H9 (cell line): Measurements from ENCODE around the gene PPM1N. TPM values are rescaled to one million over a fixed set of nuclear protein-coding genes. Genes with fewer than 3 reads are reported as not detected.

ENCODE experiments used
- DNase-seq: peaks from one replicate; pipeline ENCODE4 v3.0.0-alpha.2; 2017
- H2AFZ ChIP-seq: one replicate; pipeline ENCODE4 v1.6.1; 2013; ENCODE audit warnings: mild to moderate bottlenecking, low read length, control low read depth, moderate library complexity
- H2AK5ac ChIP-seq: 2 replicates; pipeline ENCODE4 v1.6.1; 2013; ENCODE audit warnings: low read length, control low read depth, mixed read lengths; ENCODE audit not compliant: insufficient read length
- H2BK120ac ChIP-seq: one replicate; pipeline ENCODE4 v1.6.1; 2013; ENCODE audit warnings: low read depth, mild to moderate bottlenecking, low read length, control low read depth, inconsistent platforms; ENCODE audit not compliant: poor library complexity, severe bottlenecking
- H2BK12ac ChIP-seq: 2 replicates; pipeline ENCODE4 v1.6.1; 2013; ENCODE audit warnings: low read length, control low read depth, mixed read lengths, low read depth; ENCODE audit not compliant: insufficient read length
- H2BK15ac ChIP-seq: 2 replicates; pipeline ENCODE4 v1.6.1; 2013; ENCODE audit warnings: low read depth, low read length, control low read depth
- H2BK20ac ChIP-seq: one replicate; pipeline ENCODE4 v1.6.1; 2013; ENCODE audit warnings: low read depth, mild to moderate bottlenecking, low read length, control low read depth, inconsistent platforms; ENCODE audit not compliant: poor library complexity, severe bottlenecking
- H2BK5ac ChIP-seq: 2 replicates; pipeline ENCODE4 v1.6.1; 2013; ENCODE audit warnings: low read length, control low read depth, mixed read lengths; ENCODE audit not compliant: insufficient read length
- H3K14ac ChIP-seq: 2 replicates; pipeline ENCODE4 v1.6.1; 2013; ENCODE audit warnings: low read length, control low read depth; ENCODE audit not compliant: insufficient read depth
- H3K18ac ChIP-seq: 2 replicates; pipeline ENCODE4 v1.6.1; 2013; ENCODE audit warnings: low read depth, mild to moderate bottlenecking, mixed read lengths, low read length, control low read depth; ENCODE audit not compliant: insufficient read length
- H3K23ac ChIP-seq: 2 replicates; pipeline ENCODE4 v1.6.1; 2013; ENCODE audit warnings: low read length, control low read depth, mixed read lengths, low read depth; ENCODE audit not compliant: insufficient read length
- H3K23me2 ChIP-seq: 2 replicates; pipeline ENCODE4 v1.6.1; 2013; ENCODE audit warnings: low read depth, mild to moderate bottlenecking, mixed read lengths, low read length, control low read depth; ENCODE audit not compliant: insufficient read length, poor library complexity, severe bottlenecking
- H3K27ac ChIP-seq: 2 replicates; pipeline ENCODE4 v1.5.1; 2013; ENCODE audit warnings: low read length, control low read depth, mixed read lengths, low read depth; ENCODE audit not compliant: insufficient read length
- H3K27me3 ChIP-seq: 2 replicates; pipeline ENCODE4 v1.6.1; 2013; ENCODE audit warnings: low read length, control low read depth, inconsistent platforms; ENCODE audit not compliant: insufficient read depth
- H3K4ac ChIP-seq: 2 replicates; pipeline ENCODE4 v1.6.1; 2013; ENCODE audit warnings: low read depth, mild to moderate bottlenecking, control low read depth, inconsistent platforms, low read length, moderate library complexity
- H3K4me1 ChIP-seq: 2 replicates; pipeline ENCODE4 v1.6.1; 2013; ENCODE audit warnings: low read length, control low read depth, inconsistent platforms; ENCODE audit not compliant: insufficient read depth
- H3K4me2 ChIP-seq: 2 replicates; pipeline ENCODE4 v1.6.1; 2013; ENCODE audit warnings: low read length, control low read depth, mixed read lengths; ENCODE audit not compliant: insufficient read length, insufficient read depth
- H3K56ac ChIP-seq: 2 replicates; pipeline ENCODE4 v1.6.1; 2013; ENCODE audit warnings: low read depth, mild to moderate bottlenecking, mixed read lengths, low read length, control low read depth; ENCODE audit not compliant: insufficient read length
- H3K79me1 ChIP-seq: 2 replicates; pipeline ENCODE4 v1.6.1; 2013; ENCODE audit warnings: low read depth, mild to moderate bottlenecking, moderate library complexity, low read length, control low read depth, inconsistent platforms; ENCODE audit not compliant: insufficient read depth, poor library complexity, severe bottlenecking
- H3K79me2 ChIP-seq: 2 replicates; pipeline ENCODE4 v1.6.1; 2013; ENCODE audit warnings: low read length, control low read depth, inconsistent platforms; ENCODE audit not compliant: insufficient read depth
- H3K9ac ChIP-seq: 2 replicates; pipeline ENCODE4 v1.6.1; 2013; ENCODE audit warnings: low read length, control low read depth, mixed read lengths; ENCODE audit not compliant: insufficient read length; ENCODE audit errors: extremely low read depth
- H3K9me3 ChIP-seq: one replicate; pipeline ENCODE4 v1.6.1; 2013; ENCODE audit warnings: low read depth, low read length, inconsistent platforms; ENCODE audit not compliant: control insufficient read depth
- H3T11ph ChIP-seq: one replicate; pipeline ENCODE4 v1.6.1; 2013; ENCODE audit warnings: mild to moderate bottlenecking, low read length, control low read depth, inconsistent platforms
- H4K20me1 ChIP-seq: one replicate; pipeline ENCODE4 v1.6.1; 2013; ENCODE audit not compliant: control insufficient read depth, insufficient read length, insufficient read depth
- H4K5ac ChIP-seq: 2 replicates; pipeline ENCODE4 v1.6.1; 2013; ENCODE audit warnings: low read depth, mild to moderate bottlenecking, mixed read lengths, low read length, control low read depth; ENCODE audit not compliant: insufficient read length
- H4K8ac ChIP-seq: replicated peaks from 2 replicates; pipeline ENCODE4 v1.6.1; 2013; ENCODE audit warnings: low read length, control low read depth, mixed read lengths, low read depth; ENCODE audit not compliant: insufficient read length
- H4K91ac ChIP-seq: 2 replicates; pipeline ENCODE4 v1.6.1; 2013; ENCODE audit warnings: low read depth, mild to moderate bottlenecking, moderate library complexity, mixed read lengths, low read length, control low read depth; ENCODE audit not compliant: insufficient read length
- H3K27ac Mint-ChIP-seq, 3 experiments: 2 replicates in 2 of 3; 3 replicates in 1 of 3; pipeline ENCODE4 v1.8.0; 2020 to 2021; ENCODE audit warnings: mixed read lengths in 3 of 3, mild to moderate bottlenecking in 1 of 3, moderate library complexity in 1 of 3
- H3K27me3 Mint-ChIP-seq: 2 replicates; pipeline ENCODE4 v1.8.0; 2021; ENCODE audit warnings: low read depth, mild to moderate bottlenecking, moderate library complexity, mixed read lengths
- H3K36me3 Mint-ChIP-seq, 3 experiments: 2 replicates in 2 of 3; 3 replicates in 1 of 3; pipeline ENCODE4 v1.8.0; 2020 to 2021; ENCODE audit warnings: low read depth in 3 of 3, mixed read lengths in 3 of 3; ENCODE audit not compliant: insufficient read depth in 1 of 3
- H3K4me1 Mint-ChIP-seq, 2 experiments: 2 replicates each; pipeline ENCODE4 v1.8.0; 2020; ENCODE audit warnings: mixed read lengths in 2 of 2
- H3K4me3 Mint-ChIP-seq, 2 experiments: 2 replicates in 1 of 2; 3 replicates in 1 of 2; pipeline ENCODE4 v1.8.0; 2020 to 2021; ENCODE audit warnings: mild to moderate bottlenecking in 2 of 2, mixed read lengths in 2 of 2, moderate library complexity in 1 of 2
- H3K9me3 Mint-ChIP-seq, 2 experiments: 2 replicates in 1 of 2; 3 replicates in 1 of 2; pipeline ENCODE4 v1.8.0; 2020; ENCODE audit warnings: mild to moderate bottlenecking in 2 of 2, mixed read lengths in 2 of 2, moderate library complexity in 1 of 2
- WGBS: extraction: QIAGEN DNeasy Blood & Tissue Kit; methylation state at CpG from one replicate; pipeline ENCODE4 v1.1.7; 2013; ENCODE audit warnings: missing lambda C conversion rate, low lambda C conversion rate, mixed read lengths; ENCODE audit not compliant: insufficient read length; ENCODE audit errors: extremely low coverage; 5-methylcytosine and 5-hydroxymethylcytosine counted together
- total RNA-seq: library from RNA; stranded (reverse); gene quantifications from 2 replicates; pipeline ENCODE4 v1.2.1, GENCODE V29; 2021
- TF ChIP-seq, protein P1 (sequence below): fragments of 200-600 bp; sonication (generic); conservative IDR thresholded peaks from 3 replicates; pipeline ENCODE4 v1.8.0; 2021; ENCODE audit warnings: antibody characterized with exemption, mild to moderate bottlenecking

Gene PPM1N
- total RNA-seq, 1 experiment from 2014 or later = 7.7 TPM

DNA sequence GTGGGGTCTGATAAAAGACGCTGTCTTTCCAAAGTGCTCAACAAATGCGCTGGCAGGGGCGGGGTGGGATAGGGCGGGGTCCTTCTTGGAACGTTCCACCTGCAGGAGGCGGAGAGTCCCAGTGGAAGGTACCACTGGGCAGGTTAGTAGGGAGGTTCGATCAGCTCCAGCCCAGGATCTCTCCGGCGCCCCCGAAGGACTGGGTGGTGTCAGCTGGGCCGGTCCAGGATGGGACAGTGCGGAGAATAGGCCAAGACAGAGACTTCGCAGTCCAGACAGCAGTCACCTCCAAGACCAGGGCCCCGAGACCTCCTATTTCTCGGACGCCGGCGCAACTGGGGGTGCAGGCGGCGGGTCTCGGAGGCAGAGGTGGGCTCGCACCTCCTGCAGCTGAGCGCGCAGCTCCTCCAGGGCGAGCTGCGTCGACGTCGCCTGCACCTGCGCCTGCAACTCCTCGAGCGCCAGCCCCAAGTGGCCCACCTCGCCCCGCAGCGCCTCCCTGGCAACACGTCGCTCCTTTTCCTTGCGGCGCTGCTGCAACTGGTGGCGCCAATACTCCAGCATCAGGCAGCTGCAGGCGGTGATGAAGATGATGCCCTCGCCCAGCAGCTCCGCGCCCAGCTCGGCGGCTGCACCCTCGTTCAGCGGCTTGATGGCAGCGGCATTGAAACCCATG lies 30.6 kb downstream of the PPM1N start:
- H3K23ac ChIP-seq = no peak overlapping the region
- peak overlapping the region; percentile 64 to 83 for H3K4me3 Mint-ChIP-seq
- no peak overlapping the region for H3K14ac ChIP-seq
- no peak overlapping the region for H3T11ph ChIP-seq
- H3K4me2 ChIP-seq = peak overlapping the region; percentile 84
- H3K27ac Mint-ChIP-seq = peak overlapping the region in 2 of 3 experiments; percentile 46 to 80; a peak in 4 of 7 replicates
- no peaks in the 10 kb centered on the region for H3K9me3 ChIP-seq
- no peak overlapping the region for H2BK20ac ChIP-seq
- peaks cover 12% of the 10 kb centered on the region in 2 experiments for H3K9me3 Mint-ChIP-seq
- H3K36me3 Mint-ChIP-seq = peaks cover 29 to 49% (median 32%) of the 10 kb centered on the region in 3 experiments
- no peak overlapping the region for H2BK12ac ChIP-seq
- no peak overlapping the region for H3K18ac ChIP-seq
- peaks cover 18 to 24% of the 10 kb centered on the region in 2 experiments for H3K4me1 Mint-ChIP-seq
- no peak overlapping the region for H2BK5ac ChIP-seq
- no peak overlapping the region for H4K91ac ChIP-seq
- no CpG with 5 or more reads among the region's 49 CpGs for WGBS
- TF ChIP-seq, protein P1, sequence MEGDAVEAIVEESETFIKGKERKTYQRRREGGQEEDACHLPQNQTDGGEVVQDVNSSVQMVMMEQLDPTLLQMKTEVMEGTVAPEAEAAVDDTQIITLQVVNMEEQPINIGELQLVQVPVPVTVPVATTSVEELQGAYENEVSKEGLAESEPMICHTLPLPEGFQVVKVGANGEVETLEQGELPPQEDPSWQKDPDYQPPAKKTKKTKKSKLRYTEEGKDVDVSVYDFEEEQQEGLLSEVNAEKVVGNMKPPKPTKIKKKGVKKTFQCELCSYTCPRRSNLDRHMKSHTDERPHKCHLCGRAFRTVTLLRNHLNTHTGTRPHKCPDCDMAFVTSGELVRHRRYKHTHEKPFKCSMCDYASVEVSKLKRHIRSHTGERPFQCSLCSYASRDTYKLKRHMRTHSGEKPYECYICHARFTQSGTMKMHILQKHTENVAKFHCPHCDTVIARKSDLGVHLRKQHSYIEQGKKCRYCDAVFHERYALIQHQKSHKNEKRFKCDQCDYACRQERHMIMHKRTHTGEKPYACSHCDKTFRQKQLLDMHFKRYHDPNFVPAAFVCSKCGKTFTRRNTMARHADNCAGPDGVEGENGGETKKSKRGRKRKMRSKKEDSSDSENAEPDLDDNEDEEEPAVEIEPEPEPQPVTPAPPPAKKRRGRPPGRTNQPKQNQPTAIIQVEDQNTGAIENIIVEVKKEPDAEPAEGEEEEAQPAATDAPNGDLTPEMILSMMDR = 0 out of 3 replicates have a peak, but pooled peaks have one; percentile 22
- no peak overlapping the region for H2BK120ac ChIP-seq
- H2BK15ac ChIP-seq = no peak overlapping the region
- H3K27me3 ChIP-seq = peaks cover 3% of the 10 kb centered on the region; the same call in 1 of the 2 replicates
- no peak overlapping the region for H3K56ac ChIP-seq
- no peaks in the 10 kb centered on the region for H3K4me1 ChIP-seq
- H2AFZ ChIP-seq = no peak overlapping the region
- H3K27ac ChIP-seq = no peak overlapping the region
- H3K27me3 Mint-ChIP-seq = peaks cover 19% of the 10 kb centered on the region
- peak; percentile 95 for DNase-seq
- no peak overlapping the region for H2AK5ac ChIP-seq
- H3K9ac ChIP-seq = no peak overlapping the region
- H4K20me1 ChIP-seq = no peaks in the 10 kb centered on the region
- H4K5ac ChIP-seq = no peak overlapping the region
- no peak overlapping the region for H4K8ac ChIP-seq
- H3K79me2 ChIP-seq = no peaks in the 10 kb centered on the region
- H3K4ac ChIP-seq = no peak overlapping the region
- peaks cover 15% of the 10 kb centered on the region for H3K23me2 ChIP-seq
- H3K79me1 ChIP-seq = no peaks in the 10 kb centered on the region
